ENCODE results near the gene ERG. TPM values are rescaled to one million over a fixed set of nuclear protein-coding genes. Genes with fewer than 3 reads are reported as not detected.

The ERG gene
- total and polyA plus RNA-seq, 2 donors: 3.9 to 5.8 TPM

- no peak for DNase-seq (ENCODE audit: low read depth in 6 of 9, low spot score in 9 of 9)
- WGBS: 99% methylated on average over 1 of the region's 1 CpG
- Histone ChIP-seq H3K27ac (ENCODE audit: low read depth in 1 of 2, low read length in 1 of 2) (no peak overlapping the region), H3K27me3 (ENCODE audit: control insufficient read depth in 2 of 2, insufficient read depth in 1 of 2, low read length in 1 of 2) (no peaks in the 10 kb centered on the region), H3K4me1 (ENCODE audit: control insufficient read depth in 2 of 2, insufficient read depth in 2 of 2, low read length in 2 of 2) (peaks cover 0 to 2% of the 10 kb centered on the region in 2 donors), H3K9me3 (ENCODE audit: control insufficient read depth in 2 of 2, insufficient read depth in 1 of 2, low read length in 1 of 2) (no peaks in the 10 kb centered on the region), H3K4me3 (ENCODE audit: low read length in 2 of 2) (no peak overlapping the region), H3K36me3 (ENCODE audit: control insufficient read depth in 2 of 2, insufficient read depth in 2 of 2, low read length in 1 of 2) (no peaks in the 10 kb centered on the region)
These were observed 38.8 kb downstream of the ERG start for GRCh38 chr21:38459490-38459889.

DNA sequence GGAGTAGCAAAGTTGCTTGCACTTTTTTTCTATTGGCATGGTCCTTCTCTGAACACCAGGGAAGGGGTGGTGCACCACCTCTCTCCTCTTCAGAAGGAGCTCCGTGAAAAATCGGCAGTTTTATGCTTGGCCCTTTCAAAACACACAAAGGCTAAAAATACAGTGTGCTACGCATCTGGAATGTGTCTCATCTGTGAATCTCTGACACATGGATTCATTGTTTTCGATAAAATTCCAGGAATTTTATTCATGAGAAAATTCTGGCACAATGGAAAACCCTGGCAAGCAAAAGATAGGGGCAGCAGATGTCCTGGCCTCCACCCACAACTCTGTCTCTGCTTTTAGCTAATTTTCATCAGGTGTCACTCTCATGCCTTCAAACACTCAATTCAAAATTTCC, 42.9 kb downstream of the ERG start:
- WGBS: 96% methylated on average over 4 of the region's 4 CpGs
- no peaks in the 10 kb centered on the region for H3K4me1 ChIP-seq (ENCODE audit: control insufficient read depth in 2 of 2, insufficient read depth in 2 of 2, low read length in 2 of 2)
- no peak overlapping the region for H3K27ac ChIP-seq (ENCODE audit: low read depth in 1 of 2, low read length in 1 of 2)
- H3K9me3 ChIP-seq (ENCODE audit: control insufficient read depth in 2 of 2, insufficient read depth in 1 of 2, low read length in 1 of 2): no peaks in the 10 kb centered on the region
- H3K36me3 ChIP-seq (ENCODE audit: control insufficient read depth in 2 of 2, insufficient read depth in 2 of 2, low read length in 1 of 2): no peaks in the 10 kb centered on the region
- H3K4me3 ChIP-seq (ENCODE audit: low read length in 2 of 2): no peak overlapping the region
- no peak for DNase-seq (ENCODE audit: low read depth in 6 of 9, low spot score in 9 of 9)
- H3K27me3 ChIP-seq (ENCODE audit: control insufficient read depth in 2 of 2, insufficient read depth in 1 of 2, low read length in 1 of 2): no peaks in the 10 kb centered on the region

GRCh38 chr21:38454702-38455101, 43.6 kb downstream of the ERG start:
- H3K4me3 ChIP-seq (ENCODE audit: low read length in 2 of 2): no peak overlapping the region
- no peak for DNase-seq (ENCODE audit: low read depth in 6 of 9, low spot score in 9 of 9)
- WGBS: 92% methylated on average over 2 of the region's 2 CpGs
- H3K9me3 ChIP-seq (ENCODE audit: control insufficient read depth in 2 of 2, insufficient read depth in 1 of 2, low read length in 1 of 2): no peaks in the 10 kb centered on the region
- H3K27me3 ChIP-seq (ENCODE audit: control insufficient read depth in 2 of 2, insufficient read depth in 1 of 2, low read length in 1 of 2): no peaks in the 10 kb centered on the region
- no peaks in the 10 kb centered on the region for H3K36me3 ChIP-seq (ENCODE audit: control insufficient read depth in 2 of 2, insufficient read depth in 2 of 2, low read length in 1 of 2)
- H3K27ac ChIP-seq (ENCODE audit: low read depth in 1 of 2, low read length in 1 of 2): no peak overlapping the region
- H3K4me1 ChIP-seq (ENCODE audit: control insufficient read depth in 2 of 2, insufficient read depth in 2 of 2, low read length in 2 of 2): no peaks in the 10 kb centered on the region

GRCh38 chr21:38454161-38454560, 44.1 kb downstream of the ERG start:
- Histone ChIP-seq H3K4me1 (ENCODE audit: control insufficient read depth in 2 of 2, insufficient read depth in 2 of 2, low read length in 2 of 2) (no peaks in the 10 kb centered on the region), H3K27me3 (ENCODE audit: control insufficient read depth in 2 of 2, insufficient read depth in 1 of 2, low read length in 1 of 2) (no peaks in the 10 kb centered on the region), H3K27ac (ENCODE audit: low read depth in 1 of 2, low read length in 1 of 2) (no peak overlapping the region), H3K4me3 (ENCODE audit: low read length in 2 of 2) (no peak overlapping the region), H3K9me3 (ENCODE audit: control insufficient read depth in 2 of 2, insufficient read depth in 1 of 2, low read length in 1 of 2) (no peaks in the 10 kb centered on the region), H3K36me3 (ENCODE audit: control insufficient read depth in 2 of 2, insufficient read depth in 2 of 2, low read length in 1 of 2) (no peaks in the 10 kb centered on the region)
- DNase-seq (ENCODE audit: low read depth in 6 of 9, low spot score in 9 of 9): no peak
- 94% methylated on average over 3 of the region's 3 CpGs for WGBS

DNA sequence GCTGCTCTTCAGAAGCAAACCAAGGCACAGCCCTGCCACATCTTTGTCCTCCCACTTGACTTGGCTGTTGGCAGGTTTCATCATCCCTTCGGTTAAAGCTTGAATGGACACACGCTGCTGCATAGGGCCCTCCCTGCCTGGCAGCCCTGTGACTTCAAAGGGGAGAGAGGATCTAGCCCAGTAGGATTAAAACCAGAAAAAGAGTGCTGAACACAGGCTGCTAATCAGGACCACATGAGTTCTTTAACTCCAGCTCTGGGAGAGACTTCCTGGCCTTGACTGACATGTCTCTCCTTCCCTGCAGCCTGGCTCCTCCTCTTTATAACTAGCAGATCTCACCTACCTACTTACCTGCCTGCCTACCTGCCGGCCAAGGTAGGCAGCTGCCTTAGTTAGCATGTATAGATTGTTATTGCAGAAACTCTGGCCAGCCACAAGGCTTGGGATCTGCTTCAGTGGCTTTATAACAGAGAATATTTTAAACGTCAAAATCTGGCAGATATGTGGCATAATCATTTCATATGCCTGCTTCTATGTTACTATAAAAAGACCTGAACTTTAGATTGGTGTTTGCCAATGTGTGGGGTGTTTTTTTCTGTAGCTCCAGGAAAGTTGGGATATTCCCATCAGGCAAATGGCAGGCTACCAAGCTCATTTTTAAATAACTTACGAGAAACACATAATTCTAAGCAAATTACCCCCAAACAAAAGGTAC, 49.4 kb downstream of the ERG start:
- no peaks in the 10 kb centered on the region for H3K27me3 ChIP-seq (ENCODE audit: control insufficient read depth in 2 of 2, insufficient read depth in 1 of 2, low read length in 1 of 2)
- no peak overlapping the region for H3K27ac ChIP-seq (ENCODE audit: low read depth in 1 of 2, low read length in 1 of 2)
- H3K4me3 ChIP-seq (ENCODE audit: low read length in 2 of 2): no peak overlapping the region
- H3K9me3 ChIP-seq (ENCODE audit: control insufficient read depth in 2 of 2, insufficient read depth in 1 of 2, low read length in 1 of 2): no peaks in the 10 kb centered on the region
- no peaks in the 10 kb centered on the region for H3K36me3 ChIP-seq (ENCODE audit: control insufficient read depth in 2 of 2, insufficient read depth in 2 of 2, low read length in 1 of 2)
- peaks cover 0 to 5% of the 10 kb centered on the region in 2 donors for H3K4me1 ChIP-seq (ENCODE audit: control insufficient read depth in 2 of 2, insufficient read depth in 2 of 2, low read length in 2 of 2)
- WGBS: 73% methylated on average over 5 of the region's 5 CpGs
- DNase-seq (ENCODE audit: low read depth in 6 of 9, low spot score in 9 of 9): no peak

- Histone ChIP-seq H3K4me3 (ENCODE audit: low read length in 2 of 2) (no peak overlapping the region), H3K4me1 (ENCODE audit: control insufficient read depth in 2 of 2, insufficient read depth in 2 of 2, low read length in 2 of 2) (peaks cover 0 to 5% of the 10 kb centered on the region in 2 donors), H3K9me3 (ENCODE audit: control insufficient read depth in 2 of 2, insufficient read depth in 1 of 2, low read length in 1 of 2) (no peaks in the 10 kb centered on the region), H3K27me3 (ENCODE audit: control insufficient read depth in 2 of 2, insufficient read depth in 1 of 2, low read length in 1 of 2) (no peaks in the 10 kb centered on the region), H3K27ac (ENCODE audit: low read depth in 1 of 2, low read length in 1 of 2) (no peak overlapping the region), H3K36me3 (ENCODE audit: control insufficient read depth in 2 of 2, insufficient read depth in 2 of 2, low read length in 1 of 2) (no peaks in the 10 kb centered on the region)
- no peak for DNase-seq (ENCODE audit: low read depth in 6 of 9, low spot score in 9 of 9)
- WGBS: 43% methylated on average over 3 of the region's 3 CpGs
These were observed 50.7 kb downstream of the ERG start for GRCh38 chr21:38447611-38448010.

GRCh38 chr21:38444691-38445090, 53.6 kb downstream of the ERG start:
- DNase-seq (ENCODE audit: low read depth in 6 of 9, low spot score in 9 of 9): no peak

GRCh38 chr21:38443110-38443509, 55.2 kb downstream of the ERG start:
- WGBS: 96% methylated on average over 8 of the region's 8 CpGs
- H3K27me3 ChIP-seq (ENCODE audit: control insufficient read depth in 2 of 2, insufficient read depth in 1 of 2, low read length in 1 of 2): no peaks in the 10 kb centered on the region

More at GRCh38 chr21:38444691-38445090, 53.6 kb downstream of the ERG start:
- Histone ChIP-seq H3K27me3 (ENCODE audit: control insufficient read depth in 2 of 2, insufficient read depth in 1 of 2, low read length in 1 of 2) (no peaks in the 10 kb centered on the region), H3K27ac (ENCODE audit: low read depth in 1 of 2, low read length in 1 of 2) (no peak overlapping the region), H3K4me3 (ENCODE audit: low read length in 2 of 2) (no peak overlapping the region), H3K9me3 (ENCODE audit: control insufficient read depth in 2 of 2, insufficient read depth in 1 of 2, low read length in 1 of 2) (no peaks in the 10 kb centered on the region), H3K4me1 (ENCODE audit: control insufficient read depth in 2 of 2, insufficient read depth in 2 of 2, low read length in 2 of 2) (peaks cover 0 to 11% of the 10 kb centered on the region in 2 donors), H3K36me3 (ENCODE audit: control insufficient read depth in 2 of 2, insufficient read depth in 2 of 2, low read length in 1 of 2) (no peaks in the 10 kb centered on the region)
- WGBS: 85% methylated on average over 6 of the region's 6 CpGs

GRCh38 chr21:38441153-38441552, 57.1 kb downstream of the ERG start:
- Histone ChIP-seq H3K27ac (ENCODE audit: low read depth in 1 of 2, low read length in 1 of 2) (no peak overlapping the region), H3K27me3 (ENCODE audit: control insufficient read depth in 2 of 2, insufficient read depth in 1 of 2, low read length in 1 of 2) (no peaks in the 10 kb centered on the region), H3K9me3 (ENCODE audit: control insufficient read depth in 2 of 2, insufficient read depth in 1 of 2, low read length in 1 of 2) (no peaks in the 10 kb centered on the region), H3K36me3 (ENCODE audit: control insufficient read depth in 2 of 2, insufficient read depth in 2 of 2, low read length in 1 of 2) (no peaks in the 10 kb centered on the region), H3K4me3 (ENCODE audit: low read length in 2 of 2) (no peak overlapping the region), H3K4me1 (ENCODE audit: control insufficient read depth in 2 of 2, insufficient read depth in 2 of 2, low read length in 2 of 2) (peaks cover 2 to 14% of the 10 kb centered on the region in 2 donors)
- WGBS: 96% methylated on average over 2 of the region's 2 CpGs
- DNase-seq (ENCODE audit: low read depth in 6 of 9, low spot score in 9 of 9): no peak

More at GRCh38 chr21:38443110-38443509, 55.2 kb downstream of the ERG start:
- no peak overlapping the region for H3K4me3 ChIP-seq (ENCODE audit: low read length in 2 of 2)
- no peak overlapping the region for H3K27ac ChIP-seq (ENCODE audit: low read depth in 1 of 2, low read length in 1 of 2)
- no peaks in the 10 kb centered on the region for H3K9me3 ChIP-seq (ENCODE audit: control insufficient read depth in 2 of 2, insufficient read depth in 1 of 2, low read length in 1 of 2)
- peaks cover 2 to 14% of the 10 kb centered on the region in 2 donors for H3K4me1 ChIP-seq (ENCODE audit: control insufficient read depth in 2 of 2, insufficient read depth in 2 of 2, low read length in 2 of 2)
- no peak for DNase-seq (ENCODE audit: low read depth in 6 of 9, low spot score in 9 of 9)
- H3K36me3 ChIP-seq (ENCODE audit: control insufficient read depth in 2 of 2, insufficient read depth in 2 of 2, low read length in 1 of 2): no peaks in the 10 kb centered on the region
